ENCODE measurements around the gene IL27RA. TPM values are rescaled to one million over a fixed set of nuclear protein-coding genes. Genes with fewer than 3 reads are reported as not detected.

The IL27RA gene
- total RNA-seq, 2 donors from 2014 or later: 3.5 to 3.7 TPM

GRCh38 chr19:14056741-14057356, 25.3 kb downstream of the IL27RA start:
- peaks cover 0 to 15% of the 10 kb centered on the region in 2 donors for H3K4me1 ChIP-seq
- H3K4me3 ChIP-seq: peak overlapping the region; percentile 20 to 49
- no peak overlapping the region for H3K27ac ChIP-seq
- no peaks in the 10 kb centered on the region for H3K9me3 ChIP-seq
- DNase-seq (ENCODE audit: low spot score): no peak
- H3K27me3 ChIP-seq: no peaks in the 10 kb centered on the region
- no peaks in the 10 kb centered on the region for H3K36me3 ChIP-seq
- no peak for TF ChIP-seq CTCF (IDR thresholded peaks at IDR 0.05)

- Histone ChIP-seq H3K27ac (no peak overlapping the region), H3K4me1 (peaks cover 0 to 15% of the 10 kb centered on the region in 2 donors), H3K27me3 (no peaks in the 10 kb centered on the region), H3K36me3 (no peaks in the 10 kb centered on the region), H3K9me3 (no peaks in the 10 kb centered on the region), H3K4me3 (no peak overlapping the region)
- no peak for TF ChIP-seq CTCF (IDR thresholded peaks at IDR 0.05)
- no peak for DNase-seq (ENCODE audit: low spot score)
Measured at GRCh38 chr19:14058182-14059092, 26.9 kb downstream of the IL27RA start.

- TF ChIP-seq CTCF (IDR thresholded peaks at IDR 0.05): peak; percentile 48 to 71
- no peak for DNase-seq (ENCODE audit: low spot score)
- Histone ChIP-seq H3K9me3 (no peaks in the 10 kb centered on the region), H3K36me3 (no peaks in the 10 kb centered on the region), H3K4me3 (no peak overlapping the region), H3K27me3 (no peaks in the 10 kb centered on the region), H3K4me1 (peaks cover 0 to 15% of the 10 kb centered on the region in 2 donors), H3K27ac (no peak overlapping the region)
Measured at GRCh38 chr19:14059093-14059480, 27.5 kb downstream of the IL27RA start.

DNA sequence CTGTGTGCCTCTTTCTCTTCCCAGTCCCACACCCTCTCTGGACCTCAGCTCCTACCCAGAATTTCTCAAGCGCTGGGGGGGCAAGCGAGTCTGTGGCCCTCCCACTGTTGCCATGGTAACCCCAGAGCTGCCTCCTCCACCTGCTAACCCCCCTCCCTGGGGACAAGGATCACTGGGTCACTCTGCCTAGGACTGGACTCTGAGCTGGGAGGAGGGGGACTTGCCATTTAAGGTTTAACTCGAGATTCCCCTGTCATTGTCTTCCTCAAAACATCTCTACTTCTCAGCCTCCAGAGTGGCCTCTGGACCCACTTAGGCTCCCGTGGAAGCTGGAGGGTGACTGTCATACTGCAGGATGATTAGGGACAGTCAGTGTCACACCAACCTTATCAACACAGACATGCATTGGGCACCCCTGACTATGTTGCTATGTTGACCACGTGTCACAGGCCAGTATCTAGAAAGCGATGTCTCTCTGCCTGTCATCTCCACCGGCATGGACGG, 28.1 kb downstream of the IL27RA start:
- Histone ChIP-seq H3K9me3 (no peaks in the 10 kb centered on the region), H3K27me3 (no peaks in the 10 kb centered on the region), H3K4me1 (peaks cover 0 to 15% of the 10 kb centered on the region in 2 donors), H3K27ac (no peak overlapping the region), H3K36me3 (no peaks in the 10 kb centered on the region), H3K4me3 (no peak overlapping the region)
- DNase-seq (ENCODE audit: low spot score): no peak
- TF ChIP-seq CTCF (IDR thresholded peaks at IDR 0.05): no peak

DNA sequence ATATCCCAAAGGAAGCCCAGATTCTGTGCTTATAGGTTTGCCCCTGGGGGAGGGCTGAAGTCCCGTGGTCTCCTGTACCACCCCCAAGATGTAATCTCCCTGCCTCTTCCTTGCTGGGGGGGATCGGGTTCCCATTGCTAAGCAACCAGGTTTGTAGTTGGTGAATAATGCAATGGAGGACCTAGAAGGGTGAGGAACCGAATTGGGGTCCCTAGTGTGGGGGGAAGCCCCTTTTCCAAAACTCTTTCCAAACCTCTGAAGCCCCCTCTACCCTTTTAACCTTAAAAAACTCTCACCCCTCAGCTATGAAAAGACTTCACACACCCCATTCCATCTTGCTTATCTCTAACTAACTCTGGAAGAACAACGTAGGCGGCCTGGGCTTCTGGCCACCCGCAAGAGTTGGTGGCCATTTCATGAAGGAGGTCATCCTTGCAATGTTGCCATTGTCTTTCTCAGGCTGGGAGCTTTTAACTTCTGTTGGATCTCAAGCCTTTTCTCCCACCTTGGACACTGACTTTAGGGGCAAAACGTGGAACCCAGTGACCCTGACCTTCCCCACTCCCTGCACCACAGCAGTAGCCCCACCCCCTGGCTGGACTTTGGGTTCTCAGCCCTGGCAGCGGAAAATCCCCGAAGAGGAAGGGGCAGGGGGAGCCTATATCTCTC, 29.7 kb downstream of the IL27RA start:
- no peaks in the 10 kb centered on the region for H3K9me3 ChIP-seq
- no peak for DNase-seq (ENCODE audit: low spot score)

More for the DNA sequence above, 29.7 kb downstream of the IL27RA start:
- H3K4me1 ChIP-seq: peaks cover 0 to 15% of the 10 kb centered on the region in 2 donors
- no peaks in the 10 kb centered on the region for H3K27me3 ChIP-seq
- no peak overlapping the region for H3K27ac ChIP-seq
- no peaks in the 10 kb centered on the region for H3K36me3 ChIP-seq
- TF ChIP-seq CTCF (IDR thresholded peaks at IDR 0.05): no peak
- no peak overlapping the region for H3K4me3 ChIP-seq

Measured in right atrium auricular region (tissue), 2 donors.